AG10803 (cell line): ENCODE results near the gene ALK.
A peak's percentile ranks its signal among the peaks of the same experiment; 100 is the strongest.

Experiments
- DNase-seq: peaks from one replicate; pipeline ENCODE4 v3.0.0; 2010; ENCODE audit warnings: low read depth
- H3K4me3 ChIP-seq: 2 replicates; pipeline ENCODE4 v1.5.1; 2011; ENCODE audit warnings: mild to moderate bottlenecking, low read length, control low read depth
- CTCF ChIP-seq: conservative IDR thresholded peaks from 2 replicates; pipeline ENCODE4 v1.5.1; 2011; ENCODE audit warnings: mild to moderate bottlenecking, low read length, control low read depth, inconsistent platforms

Gene ALK

GRCh38 chr2:29628862-29629261 lies 292.5 kb downstream of the ALK start:
- DNase-seq, result no peak
- H3K4me3 ChIP-seq, result no peak overlapping the region
- TF ChIP-seq CTCF, result no peak

- TF ChIP-seq CTCF, result no peak
- H3K4me3 ChIP-seq, result no peak overlapping the region
- no peak for DNase-seq
These were observed 293.2 kb downstream of the ALK start for GRCh38 chr2:29628108-29628745.

GRCh38 chr2:29627279-29627711 lies 294.1 kb downstream of the ALK start:
- DNase-seq, result peak; percentile 61

GRCh38 chr2:29620890-29621289 lies 300.5 kb downstream of the ALK start:
- no peak for DNase-seq
- H3K4me3 ChIP-seq, result no peak overlapping the region
- TF ChIP-seq CTCF, result no peak

More at GRCh38 chr2:29627279-29627711, 294.1 kb downstream of the ALK start:
- no peak for TF ChIP-seq CTCF
- no peak overlapping the region for H3K4me3 ChIP-seq

- no peak overlapping the region for H3K4me3 ChIP-seq
- TF ChIP-seq CTCF, result no peak
- DNase-seq, result no peak
These were observed 301.7 kb downstream of the ALK start for GRCh38 chr2:29619689-29620088.

GRCh38 chr2:29618024-29618423 lies 303.4 kb downstream of the ALK start:
- no peak for DNase-seq
- TF ChIP-seq CTCF, result no peak

GRCh38 chr2:29617351-29617750 lies 304.0 kb downstream of the ALK start:
- TF ChIP-seq CTCF, result no peak
- no peak for DNase-seq
- no peak overlapping the region for H3K4me3 ChIP-seq

More at GRCh38 chr2:29618024-29618423, 303.4 kb downstream of the ALK start:
- no peak overlapping the region for H3K4me3 ChIP-seq
